DND-41 (cell line): ENCODE data around the gene FBF1.

Experiments
- ATAC-seq: fragments of 200-7000 bp; cut with Tn5 transposase; 3 replicates; pipeline ENCODE4 v1.9.1; 2021; ENCODE audit warnings: low read depth; ENCODE audit not compliant: insufficient read depth
- DNase-seq: peaks from one replicate; pipeline ENCODE4 v3.0.0-alpha.2; 2020
- H2AFZ ChIP-seq: 2 replicates; pipeline ENCODE4 v1.6.0; 2012; ENCODE audit warnings: low read depth, low read length
- H3K27ac ChIP-seq: 2 replicates; pipeline ENCODE4 v1.5.1; 2012; ENCODE audit warnings: low read length, inconsistent platforms
- H3K27me3 ChIP-seq: fragments of 200-600 bp; sonication (generic); 2 replicates; pipeline ENCODE4 v1.6.0; 2012; ENCODE audit warnings: low read length, mild to moderate bottlenecking, inconsistent platforms; ENCODE audit not compliant: insufficient read depth, poor library complexity
- H3K36me3 ChIP-seq: 2 replicates; pipeline ENCODE4 v1.5.1; 2012; ENCODE audit warnings: low read length, inconsistent platforms; ENCODE audit not compliant: insufficient read depth
- H3K4me1 ChIP-seq: 2 replicates; pipeline ENCODE4 v1.5.1; 2012; ENCODE audit warnings: mild to moderate bottlenecking, low read length; ENCODE audit not compliant: insufficient read depth
- H3K4me2 ChIP-seq: 2 replicates; pipeline ENCODE4 v1.6.0; 2012; ENCODE audit warnings: mild to moderate bottlenecking, moderate library complexity, low read length, inconsistent platforms; ENCODE audit not compliant: insufficient read depth
- H3K4me3 ChIP-seq, 2 experiments: fragments of 200-600 bp in 1 of 2; shearing (Covaris generic) in 1 of 2; 2 replicates each; pipeline ENCODE4 v1.5.1; 2012 to 2016; ENCODE audit warnings: inconsistent platforms in 2 of 2, low read length in 2 of 2, mild to moderate bottlenecking in 2 of 2, low read depth in 1 of 2, moderate library complexity in 1 of 2
- H3K79me2 ChIP-seq: 2 replicates; pipeline ENCODE4 v1.6.0; 2012; ENCODE audit warnings: low read length, inconsistent platforms; ENCODE audit not compliant: insufficient read depth
- H3K9ac ChIP-seq: 2 replicates; pipeline ENCODE4 v1.6.0; 2012; ENCODE audit warnings: low read depth, mild to moderate bottlenecking, inconsistent platforms, low read length, moderate library complexity
- H3K9me3 ChIP-seq: 2 replicates; pipeline ENCODE4 v1.5.1; 2012; ENCODE audit warnings: low read length, moderate library complexity, mild to moderate bottlenecking, inconsistent platforms; ENCODE audit not compliant: insufficient read depth, severe bottlenecking
- H4K20me1 ChIP-seq: 2 replicates; pipeline ENCODE4 v1.6.0; 2012; ENCODE audit warnings: low read length; ENCODE audit not compliant: insufficient read depth
- EZH2 ChIP-seq: IDR thresholded peaks from 3 replicates; pipeline ENCODE4 v1.6.1; 2012; ENCODE audit warnings: borderline replicate concordance, low read depth, mild to moderate bottlenecking, moderate library complexity, low read length, inconsistent platforms; ENCODE audit not compliant: severe bottlenecking
- TF ChIP-seq, protein P1 (sequence below): IDR thresholded peaks from 2 replicates; pipeline ENCODE4 v1.5.1; 2012; ENCODE audit warnings: borderline replicate concordance, low read length, moderate library complexity, mild to moderate bottlenecking; ENCODE audit not compliant: poor library complexity, severe bottlenecking; ENCODE audit errors: extremely low read depth

The FBF1 gene

GRCh38 chr17:75881678-75882454, 59.0 kb downstream of the FBF1 start:
- Histone ChIP-seq H2AFZ (no peak overlapping the region), H3K27me3 (no peaks in the 10 kb centered on the region), H3K27ac (peak overlapping the region; percentile 62; the same call in 1 of the 2 replicates), H3K4me1 (peaks cover 22% of the 10 kb centered on the region), H3K9me3 (no peaks in the 10 kb centered on the region), H3K79me2 (no peaks in the 10 kb centered on the region), H3K9ac (peak overlapping the region; percentile 15; the same call in 1 of the 2 replicates), H3K36me3 (no peaks in the 10 kb centered on the region), H3K4me2 (peak overlapping the region; percentile 10), H3K4me3 (no peak overlapping the region), H4K20me1 (no peaks in the 10 kb centered on the region)
- no peak for TF ChIP-seq EZH2
- peak; percentile 90 for ATAC-seq
- DNase-seq, result peak; percentile 85

DNA sequence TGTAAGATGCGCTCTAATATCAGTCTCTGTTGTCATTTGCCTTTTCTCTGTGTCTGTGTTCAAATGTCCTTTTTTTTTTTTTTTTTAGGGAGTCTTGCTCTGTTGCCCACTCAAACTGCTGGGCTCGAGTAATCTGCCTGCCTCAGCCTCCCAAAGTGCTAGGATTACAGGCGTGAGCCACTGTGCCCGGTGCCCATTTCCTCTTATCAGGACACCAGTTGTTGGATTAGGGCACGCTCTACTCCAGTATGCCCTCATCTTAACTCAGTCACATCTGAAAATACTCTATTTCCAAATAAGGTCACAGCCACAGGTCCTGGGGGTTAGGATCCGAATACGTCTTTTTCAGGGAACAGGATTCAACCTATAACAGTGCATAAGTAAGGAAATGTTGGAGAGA, 60.6 kb downstream of the FBF1 start:
- H3K79me2 ChIP-seq, result no peaks in the 10 kb centered on the region
- H2AFZ ChIP-seq, result no peak overlapping the region
- ATAC-seq (no peak), DNase-seq (no peak)
- no peaks in the 10 kb centered on the region for H3K27me3 ChIP-seq
- H3K27ac ChIP-seq, result no peak overlapping the region
- no peaks in the 10 kb centered on the region for H4K20me1 ChIP-seq
- H3K36me3 ChIP-seq, result no peaks in the 10 kb centered on the region
- H3K4me3 ChIP-seq, result no peak overlapping the region
- no peak for TF ChIP-seq EZH2
- TF ChIP-seq, protein P1, sequence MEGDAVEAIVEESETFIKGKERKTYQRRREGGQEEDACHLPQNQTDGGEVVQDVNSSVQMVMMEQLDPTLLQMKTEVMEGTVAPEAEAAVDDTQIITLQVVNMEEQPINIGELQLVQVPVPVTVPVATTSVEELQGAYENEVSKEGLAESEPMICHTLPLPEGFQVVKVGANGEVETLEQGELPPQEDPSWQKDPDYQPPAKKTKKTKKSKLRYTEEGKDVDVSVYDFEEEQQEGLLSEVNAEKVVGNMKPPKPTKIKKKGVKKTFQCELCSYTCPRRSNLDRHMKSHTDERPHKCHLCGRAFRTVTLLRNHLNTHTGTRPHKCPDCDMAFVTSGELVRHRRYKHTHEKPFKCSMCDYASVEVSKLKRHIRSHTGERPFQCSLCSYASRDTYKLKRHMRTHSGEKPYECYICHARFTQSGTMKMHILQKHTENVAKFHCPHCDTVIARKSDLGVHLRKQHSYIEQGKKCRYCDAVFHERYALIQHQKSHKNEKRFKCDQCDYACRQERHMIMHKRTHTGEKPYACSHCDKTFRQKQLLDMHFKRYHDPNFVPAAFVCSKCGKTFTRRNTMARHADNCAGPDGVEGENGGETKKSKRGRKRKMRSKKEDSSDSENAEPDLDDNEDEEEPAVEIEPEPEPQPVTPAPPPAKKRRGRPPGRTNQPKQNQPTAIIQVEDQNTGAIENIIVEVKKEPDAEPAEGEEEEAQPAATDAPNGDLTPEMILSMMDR, result no peak
- peaks cover 24% of the 10 kb centered on the region for H3K4me1 ChIP-seq
- H3K9me3 ChIP-seq, result no peaks in the 10 kb centered on the region
- no peak overlapping the region for H3K4me2 ChIP-seq
- H3K9ac ChIP-seq, result no peak overlapping the region

- ATAC-seq, result no peak
These were observed 62.5 kb downstream of the FBF1 start, which contains the start of gene TRIM47 for GRCh38 chr17:75878174-75878998. TSS of gene TRIM47 (minus strand) at chr17:75878581. CDS start at chr17:75878548, 33 bp downstream.

More at GRCh38 chr17:75878174-75878998, 62.5 kb downstream of the FBF1 start, which contains the start of gene TRIM47:
- Histone ChIP-seq H4K20me1 (no peaks in the 10 kb centered on the region), H3K9ac (no peak within 1 kb of the TSS), H3K27ac (no peak within 1 kb of the TSS), H3K36me3 (no peaks in the 10 kb centered on the region), H3K27me3 (no peaks in the 10 kb centered on the region), H3K79me2 (no peaks in the 10 kb centered on the region), H2AFZ (no peak within 1 kb of the TSS), H3K4me3 (no peak within 1 kb of the TSS), H3K4me2 (no peak within 1 kb of the TSS), H3K4me1 (peaks cover 24% of the 10 kb centered on the region), H3K9me3 (no peaks in the 10 kb centered on the region)
- TF ChIP-seq EZH2, result no peak
- TF ChIP-seq, protein P1, result no peak
- no peak for DNase-seq
